Stimulated activated CD4-positive, alpha-beta T cell treated with anti-CD3 and anti-CD28 coated beads, Interleukin-12 subunit alpha, Interleukin-12 subunit beta, amount 100 ng/mL, for 48 hours (primary cell): ENCODE results near the gene MDC1.
A peak's percentile ranks its signal among the peaks of the same experiment; 100 is the strongest.

Experiments
- DNase-seq, 3 donors: peaks; one replicate each; pipeline ENCODE4 v3.0.0-alpha.2; 2020; ENCODE audit warnings: low read depth in 2 of 3, low spot score in 1 of 3

Gene MDC1

DNA sequence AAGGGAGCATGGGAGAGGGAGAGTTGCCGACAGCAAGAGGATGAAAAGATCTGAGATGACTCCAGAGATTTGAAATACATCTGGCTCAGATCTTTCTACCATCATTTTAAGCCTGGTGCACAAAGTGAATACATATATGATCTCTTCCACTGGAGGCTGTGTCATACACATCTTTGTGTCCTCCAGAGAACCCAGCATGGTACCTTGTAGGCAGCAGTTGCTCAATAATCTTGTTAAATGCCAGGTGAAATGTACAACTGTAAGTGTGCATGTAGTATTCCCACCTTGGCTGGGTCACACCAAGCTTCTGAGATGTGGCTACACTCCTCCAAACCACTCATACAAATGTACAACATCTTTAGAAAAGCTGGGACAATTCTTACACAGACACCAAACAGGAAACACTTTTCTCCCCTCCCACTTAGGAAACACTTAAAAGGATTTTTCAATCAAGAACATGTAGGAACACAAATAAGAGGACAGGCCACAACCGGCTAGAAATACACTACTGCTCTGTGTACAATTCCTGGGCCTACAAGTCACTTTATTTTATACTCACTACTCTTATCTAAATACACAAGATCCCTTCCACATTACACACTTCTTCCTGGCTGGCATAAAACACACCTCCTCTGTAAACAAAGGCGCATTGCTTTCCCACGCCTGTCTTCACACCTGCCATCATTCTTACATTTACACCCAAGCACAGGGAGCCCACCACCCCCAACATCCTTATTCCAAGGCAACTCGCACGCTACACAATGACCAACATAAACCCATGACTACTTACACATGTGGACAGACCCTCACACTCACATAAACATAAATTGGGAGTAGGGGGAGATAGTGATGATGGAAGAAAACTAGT lies 31.1 kb upstream of the MDC1 start:
- DNase-seq: no peak

DNA sequence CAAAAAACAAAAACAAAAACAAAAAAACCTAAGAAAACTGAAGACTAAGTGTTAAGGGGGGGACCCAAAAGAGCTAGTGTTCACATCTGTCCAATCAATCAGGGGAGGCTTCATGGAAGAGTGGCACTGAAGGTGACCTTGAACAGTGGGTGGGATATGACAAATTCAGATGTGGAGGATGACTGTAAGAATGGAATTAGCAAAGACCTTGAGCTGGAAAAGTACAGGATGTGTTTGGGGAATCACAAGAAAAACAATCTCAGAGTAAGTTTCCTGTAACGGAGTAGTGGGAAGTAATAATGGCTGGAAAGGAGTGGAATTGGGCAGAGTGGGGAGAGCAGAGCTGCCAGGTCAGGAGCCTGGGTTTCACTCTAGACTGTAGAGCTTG lies 30.2 kb upstream of the MDC1 start:
- no peak for DNase-seq

- peak; percentile 82 to 89 (median 86) for DNase-seq
These were observed 27.1 kb upstream of the MDC1 start, which contains the start of gene IER3 for GRCh38 chr6:30744054-30744805. TSS of gene IER3 (minus strand) at chr6:30744547. CDS start at chr6:30744518, 29 bp downstream.

- DNase-seq: peak in 1 of 3 donors; percentile 39
These were observed 26.3 kb upstream of the MDC1 start for GRCh38 chr6:30743099-30744053.

DNA sequence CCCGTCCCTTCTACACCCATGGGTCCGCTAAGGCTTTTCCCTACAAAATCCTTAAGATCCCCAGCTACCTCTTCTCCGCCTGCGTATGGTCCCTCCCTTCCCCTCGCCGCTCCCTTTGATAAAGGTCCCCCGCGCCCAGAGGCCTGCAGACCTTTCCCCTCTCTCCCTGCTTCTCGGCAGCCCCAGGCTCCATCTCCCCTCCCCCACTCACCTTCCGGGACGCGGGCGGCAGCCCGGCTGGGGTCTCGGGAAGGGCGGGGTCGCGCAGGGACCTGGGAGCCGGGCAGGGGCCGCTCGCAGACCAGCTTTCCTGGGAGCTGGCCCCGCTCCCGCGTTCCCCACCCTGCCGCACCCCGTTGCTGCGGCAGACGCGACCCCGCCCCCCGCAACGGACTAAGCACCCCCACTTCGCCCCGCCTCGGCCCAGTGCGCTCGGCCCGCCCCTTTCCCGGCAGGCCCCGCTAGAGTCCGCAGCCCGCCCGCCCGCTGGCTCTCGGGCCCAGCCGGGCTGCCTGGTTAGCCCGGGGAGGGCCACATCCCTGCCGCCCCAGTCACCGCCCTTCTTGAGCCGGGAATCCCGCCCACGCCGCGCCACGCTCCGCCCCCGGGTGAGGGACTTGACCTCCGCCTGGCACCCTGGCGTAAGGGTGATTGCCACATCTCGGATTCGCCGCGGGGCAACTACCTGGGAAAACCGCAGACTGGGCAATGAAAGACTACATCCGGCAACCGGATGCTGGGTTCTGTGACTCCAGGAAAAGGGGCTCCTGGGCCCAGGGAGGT lies 25.4 kb upstream of the MDC1 start, which contains the start of gene FLOT1:
Gene FLOT1, minus strand, starts transcription at position 372 of the 783 bp plus-strand sequence. CDS start 498 bp downstream, outside the sequence.
- peak; percentile 95 to 97 (median 97) for DNase-seq

DNA sequence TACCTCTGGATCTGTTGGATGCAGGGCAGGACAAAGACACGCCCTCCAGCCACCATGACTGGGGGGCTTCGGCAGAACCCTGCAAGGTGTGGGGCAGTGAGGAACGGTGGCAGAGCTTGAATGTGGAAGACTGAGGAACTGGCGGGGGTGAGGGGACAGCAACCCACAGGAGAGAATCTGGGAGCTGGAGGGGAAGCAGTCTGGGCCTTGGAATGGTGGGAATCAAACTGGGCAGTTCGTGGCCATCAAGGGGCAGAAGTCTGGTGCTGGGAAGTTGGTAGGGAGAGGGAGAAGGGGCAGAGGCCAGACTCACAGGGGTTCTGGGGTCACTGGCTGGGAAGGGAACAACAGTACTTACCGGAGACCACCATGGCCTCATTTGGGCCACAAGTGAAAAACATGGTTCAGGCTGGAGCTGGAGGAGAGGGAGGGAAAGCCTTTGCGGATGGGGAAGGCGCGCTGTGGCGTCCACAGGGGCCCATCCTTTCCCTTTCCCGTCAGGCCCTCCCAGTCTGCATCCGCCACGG lies 24.8 kb upstream of the MDC1 start:
- peak in 1 of 3 donors; percentile 36 for DNase-seq

DNA sequence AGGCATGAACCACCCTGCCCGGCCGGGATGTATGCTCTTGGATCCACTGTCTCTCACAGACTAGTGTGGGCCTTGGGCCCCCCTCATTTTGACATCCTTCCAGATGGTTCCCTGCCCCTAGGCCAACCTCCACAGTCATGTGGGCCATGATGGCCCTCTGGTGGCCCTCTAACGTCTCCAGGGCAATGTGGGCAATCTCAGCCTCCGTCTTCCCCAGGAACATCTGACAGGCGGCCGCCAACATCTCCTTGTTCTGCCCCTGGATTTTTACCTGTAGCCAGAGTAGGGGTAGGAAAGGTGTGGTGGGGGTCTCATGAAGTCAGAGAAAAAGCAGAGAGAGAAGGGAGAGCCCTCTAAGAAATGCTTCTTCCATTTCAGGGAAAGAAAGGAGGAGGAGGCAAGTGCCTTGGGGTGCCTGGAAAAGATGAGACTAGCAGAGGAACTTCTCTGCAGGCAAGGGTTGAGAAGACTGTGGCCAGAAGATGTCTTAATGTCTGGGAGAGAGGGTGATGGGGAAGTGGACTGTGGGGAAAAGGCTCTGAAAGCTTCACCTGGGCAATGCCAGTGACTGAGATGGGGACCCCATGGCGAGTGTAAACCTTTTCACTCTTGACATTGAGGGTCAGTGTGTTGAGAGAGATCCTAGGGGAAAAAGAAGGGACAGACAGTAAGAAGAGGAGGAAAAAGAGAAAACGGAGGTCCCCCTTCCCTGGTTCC lies 24.1 kb upstream of the MDC1 start:
- DNase-seq: no peak

DNA sequence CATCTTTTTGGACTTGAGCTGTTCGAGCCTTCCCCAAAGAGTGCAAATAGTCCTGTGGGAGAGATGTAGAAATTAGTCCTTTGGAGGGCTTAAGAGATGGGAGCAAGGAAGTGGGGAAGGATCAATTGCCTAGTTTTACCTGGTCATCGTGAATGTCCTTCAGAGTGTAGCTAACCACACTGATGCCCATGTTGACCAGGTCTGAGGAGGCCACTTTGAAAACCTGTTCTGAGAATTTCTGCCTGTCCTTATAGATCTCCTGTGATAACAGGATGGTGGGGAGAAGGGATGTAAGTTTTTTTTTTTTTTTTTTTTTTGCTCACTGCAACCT lies 23.4 kb upstream of the MDC1 start:
- DNase-seq: no peak

GRCh38 chr6:30738532-30738931 lies 21.5 kb upstream of the MDC1 start:
- no peak for DNase-seq

DNA sequence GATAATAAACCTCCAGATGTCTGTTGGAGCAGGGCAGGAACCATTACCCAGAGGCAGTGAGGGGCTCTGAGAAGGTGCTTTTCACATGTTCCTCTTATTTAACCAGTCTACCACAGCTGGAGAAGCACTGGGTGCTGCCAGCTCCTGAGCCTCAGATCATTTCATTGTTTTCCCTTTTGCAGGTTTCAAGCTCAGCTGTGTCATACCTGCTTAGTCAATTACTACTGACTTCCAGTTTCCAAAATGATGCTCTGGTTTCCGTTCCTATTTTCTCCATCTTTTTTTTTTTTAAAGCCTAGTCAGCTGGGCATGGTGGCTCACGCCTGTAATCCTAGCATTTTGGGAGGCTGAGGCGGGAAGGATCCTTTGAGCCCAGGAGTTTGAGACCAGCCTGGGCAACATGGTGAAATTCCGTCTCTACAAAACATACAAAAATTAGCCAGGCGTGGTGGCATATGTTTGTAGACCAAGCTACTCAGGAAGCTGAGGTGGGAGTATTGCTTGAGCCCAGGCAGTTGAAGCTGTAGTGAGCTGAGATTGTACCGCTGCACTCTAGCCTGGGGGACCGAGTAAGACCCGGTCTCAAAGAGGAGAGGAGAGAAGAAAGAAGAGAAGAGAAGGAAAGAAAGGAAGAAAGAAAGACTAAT lies 18.7 kb upstream of the MDC1 start:
- DNase-seq: no peak

DNA sequence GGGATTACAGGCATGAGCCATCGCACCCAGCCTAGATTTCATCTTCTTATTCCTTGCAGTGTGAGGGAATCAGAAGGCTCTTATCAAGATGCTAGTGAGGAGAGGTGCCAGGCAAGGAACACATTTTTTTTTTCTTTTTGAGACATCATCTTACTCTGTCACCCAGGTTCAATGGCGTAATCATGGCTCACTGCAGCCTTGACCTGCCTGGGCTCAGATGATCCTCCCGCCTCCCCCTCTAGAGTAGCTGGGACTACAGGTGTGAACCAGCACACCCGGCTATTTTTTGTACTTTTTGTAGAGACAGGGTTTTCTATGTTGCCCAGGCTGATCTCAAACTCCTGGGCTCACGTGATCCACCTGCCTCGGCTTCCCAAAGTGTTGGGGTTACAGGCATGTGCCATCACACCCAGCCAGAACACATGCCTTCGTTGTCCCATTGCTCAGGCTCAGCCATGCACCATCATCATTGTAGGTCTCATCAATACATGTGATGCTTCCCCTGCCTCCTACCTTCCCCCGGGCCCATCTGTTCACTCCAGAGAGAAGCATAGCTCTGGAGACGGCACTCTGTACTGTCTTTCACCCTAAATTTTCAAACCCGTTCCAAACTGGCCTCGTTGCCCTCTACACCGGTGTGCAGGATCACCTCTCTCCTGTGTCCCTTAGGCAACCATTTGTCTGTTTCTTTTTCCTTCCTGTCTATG lies 15.3 kb upstream of the MDC1 start:
- no peak for DNase-seq

DNA sequence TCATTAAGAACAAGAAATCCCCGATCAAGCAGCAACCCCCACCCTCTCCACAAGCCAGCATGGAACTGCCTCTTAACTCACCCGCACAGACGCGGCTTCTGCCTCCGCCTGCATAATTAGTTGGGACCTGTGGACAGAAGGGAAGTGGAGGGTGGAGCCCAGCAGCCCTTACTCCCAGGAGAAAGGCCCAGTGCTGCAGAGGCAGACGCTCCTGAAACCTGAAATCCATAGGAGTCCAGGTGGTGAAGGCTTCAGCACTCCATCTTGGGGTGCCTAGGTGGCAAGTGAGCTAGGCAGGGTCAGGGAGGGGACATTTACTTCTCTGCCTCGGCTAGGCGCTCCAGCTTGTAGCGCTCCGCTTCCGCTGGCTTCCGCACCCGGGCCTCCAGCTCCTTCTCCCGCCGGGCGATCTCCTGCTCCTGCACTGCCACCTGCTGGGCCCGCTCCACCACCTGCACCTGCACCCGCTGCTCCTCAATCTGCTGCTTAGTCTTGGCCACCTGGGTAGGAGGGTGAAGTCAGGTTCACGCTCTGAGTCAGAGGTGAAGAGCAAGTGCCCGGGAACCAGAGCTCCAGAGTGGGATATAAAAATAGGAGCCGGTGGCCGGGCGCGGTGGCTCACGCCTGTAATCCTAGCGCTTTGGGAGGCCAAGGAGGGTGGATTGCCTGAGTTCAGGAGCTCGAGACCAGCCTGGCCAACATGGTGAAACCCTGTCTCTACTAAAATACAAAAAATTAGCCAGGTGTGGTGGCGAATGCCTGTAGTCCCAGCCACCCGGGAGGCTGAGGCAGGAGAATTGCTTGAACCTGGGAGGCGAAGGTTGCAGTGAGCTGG lies 13.7 kb upstream of the MDC1 start:
- peak; percentile 81 to 86 (median 85) for DNase-seq

GRCh38 chr6:30727920-30728553 lies 11.0 kb upstream of the MDC1 start:
- DNase-seq: no peak

- DNase-seq: no peak
These were observed 9.7 kb upstream of the MDC1 start for GRCh38 chr6:30726506-30727413.

GRCh38 chr6:30725713-30726505 lies 8.8 kb upstream of the MDC1 start:
- DNase-seq: no peak
